GM19099 (cell line): ENCODE data around the gene ATG4C.

Experiments
- POLR2A ChIP-seq: IDR thresholded peaks from 3 replicates; pipeline ENCODE4 v1.6.1; 2011; ENCODE audit warnings: low read depth; ENCODE audit not compliant: insufficient read length; ENCODE audit errors: extremely low read depth

ATG4C gene

DNA sequence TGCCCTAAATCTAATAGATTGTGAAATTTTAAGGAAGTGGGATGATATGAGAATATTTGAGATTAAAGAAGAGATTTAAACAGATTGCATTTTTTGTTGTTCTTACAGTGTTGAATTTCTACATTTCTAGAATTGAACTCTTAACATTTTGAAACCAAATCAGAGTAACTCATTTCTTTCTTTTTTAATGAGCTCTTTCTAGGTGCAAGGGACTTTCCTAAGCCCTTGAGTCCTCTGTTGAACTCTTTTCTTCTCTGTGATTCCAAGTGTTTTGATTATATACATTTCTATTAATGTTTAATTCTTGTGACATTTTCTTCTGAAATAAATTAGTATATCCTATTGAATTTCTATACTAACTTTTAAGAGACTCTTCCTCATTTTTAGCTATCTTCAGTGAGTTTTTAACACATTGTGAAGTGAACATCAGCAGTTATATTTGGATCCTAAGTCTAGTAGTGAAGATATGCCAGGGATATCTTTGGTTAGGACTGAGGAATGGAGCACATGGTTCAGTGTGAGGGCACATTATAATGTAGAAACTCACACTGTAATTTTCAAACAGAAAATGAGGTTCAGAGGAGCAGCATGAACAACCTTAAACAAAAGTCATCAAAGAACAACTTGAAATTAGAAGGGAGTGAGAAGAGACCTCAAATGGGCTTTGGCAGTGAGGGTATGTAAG lies 53.1 kb downstream of the ATG4C start:
- no peak for TF ChIP-seq POLR2A

DNA sequence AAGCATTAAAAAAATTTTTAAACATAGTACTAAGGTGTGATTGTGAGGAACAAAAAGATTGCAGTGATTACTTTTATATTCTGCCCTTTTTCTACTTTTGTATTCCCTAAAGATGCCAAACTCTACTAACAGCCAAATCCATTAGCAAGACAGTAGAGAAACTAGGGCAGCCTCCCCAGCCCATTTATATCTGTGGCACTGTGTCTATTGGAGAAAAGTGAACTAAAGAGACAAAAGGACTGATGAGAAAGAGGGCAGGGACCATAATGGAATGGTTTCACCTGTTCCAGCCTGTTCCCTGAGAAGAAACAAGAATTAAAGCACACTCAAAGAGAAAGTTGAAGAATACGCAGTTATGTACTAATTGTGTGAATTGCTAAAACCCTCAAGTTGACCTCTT lies 56.6 kb downstream of the ATG4C start:
- TF ChIP-seq POLR2A: no peak

DNA sequence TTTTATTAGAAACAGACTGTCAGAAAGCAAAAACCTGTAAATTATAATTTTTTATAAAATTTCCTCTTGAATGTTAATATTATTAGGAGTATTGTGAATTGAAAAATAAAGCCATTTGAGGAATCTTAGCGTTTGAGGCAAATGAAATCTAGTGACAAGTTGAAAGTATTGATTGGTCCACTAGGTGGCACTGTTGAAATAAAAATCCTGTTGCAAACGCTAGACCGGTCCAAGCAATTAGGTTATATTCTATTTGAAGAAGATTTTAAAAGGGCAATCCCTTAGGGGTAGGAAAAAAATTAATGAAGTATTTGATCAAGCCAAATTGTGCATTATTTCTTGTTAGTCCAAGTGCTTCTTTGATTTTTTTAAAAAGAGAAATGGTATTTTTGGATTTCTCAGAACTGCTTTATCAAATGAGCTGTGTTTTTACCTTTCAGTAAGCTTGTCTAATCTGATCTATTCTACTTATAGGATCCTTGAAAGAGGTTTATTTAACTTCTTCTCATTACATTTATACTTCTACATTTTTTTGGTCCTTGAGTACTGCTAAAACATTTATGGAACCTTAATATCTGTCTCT lies 57.7 kb downstream of the ATG4C start:
- no peak for TF ChIP-seq POLR2A

DNA sequence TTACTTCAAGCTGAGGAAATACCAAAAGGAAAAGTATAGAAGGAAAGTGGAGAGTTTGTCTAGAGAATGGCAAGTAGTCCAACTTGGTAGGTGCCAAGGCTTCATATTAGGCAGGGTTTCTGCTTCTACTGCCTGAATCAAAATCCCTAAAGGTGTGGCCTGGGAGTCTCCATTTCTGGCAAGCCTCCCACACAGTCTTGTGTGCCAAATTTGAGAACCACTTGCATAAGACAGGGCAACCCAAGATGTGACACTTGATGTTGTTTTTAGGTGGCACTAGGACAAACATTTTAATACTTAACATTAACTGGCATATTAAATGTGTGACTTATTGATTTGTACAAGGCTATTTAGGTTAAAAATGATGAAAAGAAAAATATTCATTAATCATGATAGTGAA lies 60.1 kb downstream of the ATG4C start:
- no peak for TF ChIP-seq POLR2A

DNA sequence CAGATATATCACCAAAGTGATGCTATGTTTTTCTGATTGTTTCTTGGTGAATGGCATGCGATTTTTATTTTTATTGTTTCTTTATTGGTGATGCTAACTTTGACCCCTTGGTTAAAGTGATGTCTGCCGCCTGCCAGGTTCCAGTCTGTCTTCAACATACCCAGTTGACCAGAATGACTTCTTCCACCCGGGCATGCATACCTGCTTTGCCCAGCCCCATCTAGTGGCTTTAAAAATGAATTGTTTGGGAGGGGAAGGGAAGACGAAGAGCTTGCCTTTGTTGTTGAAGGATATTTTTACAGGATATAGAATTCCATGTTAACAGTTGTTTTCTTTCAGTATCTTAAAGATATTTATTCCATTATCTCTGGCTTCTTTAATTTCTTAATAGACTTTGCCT lies 65.1 kb downstream of the ATG4C start:
- no peak for TF ChIP-seq POLR2A

DNA sequence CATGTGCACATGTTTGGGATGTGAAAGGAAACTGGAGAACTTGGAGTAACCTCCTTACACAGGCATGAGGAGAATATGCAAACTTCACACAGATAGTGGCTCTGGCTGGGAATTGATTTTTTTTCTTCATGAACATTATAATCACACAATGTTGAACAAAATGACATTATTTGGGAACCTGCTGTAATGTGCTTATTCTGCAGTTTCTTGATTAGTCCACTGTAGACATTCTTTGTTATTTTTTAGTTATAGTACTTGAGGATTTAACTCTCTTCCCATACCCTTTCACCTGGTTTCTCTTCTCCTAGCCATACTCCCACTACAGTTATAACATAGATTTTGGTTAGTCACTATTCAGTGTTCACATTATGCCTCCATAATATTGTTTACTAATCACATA lies 68.3 kb downstream of the ATG4C start:
- no peak for TF ChIP-seq POLR2A

DNA sequence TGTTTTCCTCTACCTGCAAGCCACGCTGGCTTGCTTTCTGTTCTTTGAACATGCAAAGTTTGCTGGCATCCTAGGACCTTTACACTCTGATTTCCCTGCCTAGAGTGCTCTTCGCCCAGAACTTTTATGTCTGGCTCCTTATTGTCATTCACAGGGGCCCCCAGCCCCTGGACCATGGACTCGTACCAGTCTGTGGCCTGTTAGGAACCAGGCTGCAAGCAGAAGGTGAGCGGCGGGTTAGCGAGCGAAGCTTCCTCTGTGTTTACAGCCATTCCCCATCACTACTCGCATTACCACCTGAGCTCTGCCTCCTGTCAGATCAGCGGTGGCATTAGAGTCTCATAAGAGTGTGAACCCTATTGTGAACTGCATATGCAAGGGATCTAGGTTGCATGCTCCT lies 73.0 kb downstream of the ATG4C start:
- TF ChIP-seq POLR2A: no peak

DNA sequence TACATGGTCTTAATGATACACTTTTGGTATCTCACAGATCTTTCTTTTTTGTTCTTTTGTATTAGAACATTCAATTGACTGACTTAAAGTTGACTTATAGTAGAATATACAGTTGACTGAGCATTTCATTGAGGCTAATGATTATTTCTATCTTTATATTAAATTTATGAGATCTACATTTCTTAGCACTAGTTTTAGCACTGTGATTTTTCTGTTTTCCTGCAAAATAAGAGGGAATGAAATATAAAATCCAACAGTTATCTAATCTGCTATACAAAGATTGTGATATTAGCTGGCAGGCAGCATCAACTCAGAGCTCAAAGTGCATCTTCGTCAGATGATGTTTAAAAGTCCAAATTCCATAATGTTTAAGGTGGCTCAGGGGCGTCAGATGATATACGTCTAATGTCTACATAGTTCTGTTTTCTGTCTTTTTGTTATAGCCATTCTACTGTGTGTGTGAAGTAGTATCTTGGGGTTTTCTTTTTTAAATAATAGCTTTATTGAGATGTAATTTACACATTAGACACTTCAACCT lies 85.4 kb downstream of the ATG4C start:
- no peak for TF ChIP-seq POLR2A

DNA sequence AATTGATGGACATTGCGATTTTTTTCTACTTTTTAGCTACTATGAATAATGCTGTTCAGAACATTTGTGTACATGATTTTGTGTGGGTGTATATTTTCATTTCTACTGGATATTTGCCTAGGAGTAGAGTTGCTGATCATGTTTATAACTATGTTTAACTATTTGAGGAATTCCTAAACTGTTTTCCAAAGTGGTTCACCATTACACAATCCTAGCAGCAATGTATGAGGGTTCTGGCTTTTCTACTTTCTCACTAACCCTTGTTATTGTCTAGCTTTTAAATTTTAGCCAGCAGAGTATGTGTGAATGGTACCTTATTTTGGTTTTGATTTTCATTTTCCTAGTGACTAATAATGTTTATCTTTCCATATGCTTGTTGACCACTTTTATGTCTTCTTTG lies 86.2 kb downstream of the ATG4C start:
- TF ChIP-seq POLR2A: no peak

DNA sequence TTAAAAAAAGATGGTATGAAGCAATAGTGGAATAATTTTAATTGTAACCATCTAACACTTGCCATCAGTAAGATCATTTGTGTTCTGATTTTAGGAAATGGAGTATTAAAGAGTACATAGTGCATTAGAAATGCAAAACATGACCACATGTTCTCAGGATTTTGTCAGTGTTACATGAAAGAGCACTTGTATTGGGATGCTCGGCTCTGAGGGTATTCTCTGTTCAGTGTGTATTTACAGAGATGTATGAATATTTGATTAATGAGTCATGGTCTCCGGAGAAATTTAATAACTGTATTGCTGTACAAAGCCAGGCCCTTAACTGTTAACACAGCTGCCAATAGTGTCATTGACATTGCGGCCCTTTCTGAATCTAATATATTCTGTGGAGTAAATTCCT lies 91.7 kb downstream of the ATG4C start:
- no peak for TF ChIP-seq POLR2A

DNA sequence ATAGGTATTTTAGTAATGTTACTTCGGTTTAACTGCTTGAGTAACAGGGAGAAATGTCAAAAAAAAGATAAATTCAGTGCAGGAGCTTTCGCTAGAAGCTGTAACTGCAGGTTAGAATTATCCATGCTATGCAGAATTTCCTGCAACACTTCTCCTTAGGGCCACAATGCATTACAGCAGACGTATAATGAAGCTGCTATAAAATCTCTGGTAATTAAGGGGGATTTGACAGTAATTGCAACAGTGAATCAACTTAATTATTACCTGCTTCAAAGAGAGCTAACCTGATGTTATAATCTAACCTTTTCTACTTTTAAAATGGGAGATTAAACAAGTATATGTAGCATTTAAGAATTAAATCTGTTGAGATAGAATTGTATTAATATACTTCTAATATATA lies 92.6 kb downstream of the ATG4C start:
- no peak for TF ChIP-seq POLR2A

DNA sequence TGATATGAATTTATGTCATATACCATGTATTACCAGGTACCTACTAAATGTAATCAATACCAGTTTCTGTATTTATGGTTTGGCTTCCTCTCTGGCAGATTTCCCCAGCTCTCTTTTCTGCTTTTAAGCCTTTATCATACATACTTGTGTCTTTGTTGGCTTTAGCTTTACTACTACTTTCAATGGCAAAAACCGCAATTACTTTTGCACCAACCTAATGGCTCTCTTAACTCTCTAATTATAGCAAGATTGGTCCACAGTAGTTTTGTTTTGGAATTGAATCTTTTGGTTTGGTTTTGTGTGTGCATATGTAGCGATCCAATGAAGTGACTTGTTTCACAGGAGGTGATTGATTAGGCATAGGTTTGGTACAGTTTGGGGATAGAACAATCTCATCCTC lies 93.6 kb downstream of the ATG4C start:
- TF ChIP-seq POLR2A: no peak

DNA sequence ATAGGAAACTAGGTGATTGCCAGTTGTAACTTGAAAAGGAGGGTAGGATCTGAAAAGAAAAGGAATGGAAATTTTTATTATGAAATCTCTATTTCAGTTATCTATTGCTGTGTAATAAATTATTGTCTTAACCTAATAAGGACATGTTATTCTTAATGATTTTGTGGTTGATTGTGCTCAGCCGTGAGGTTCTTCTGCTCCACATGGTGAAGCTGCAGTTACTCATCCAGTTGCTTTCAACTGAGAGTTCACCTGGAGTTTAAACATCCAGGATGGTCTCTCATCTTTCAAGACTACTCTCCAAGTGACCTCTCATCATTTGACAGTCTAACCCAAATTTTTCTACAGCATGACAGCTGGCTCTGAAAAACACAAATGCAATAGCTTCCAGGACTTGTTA lies 96.0 kb downstream of the ATG4C start:
- TF ChIP-seq POLR2A: no peak

DNA sequence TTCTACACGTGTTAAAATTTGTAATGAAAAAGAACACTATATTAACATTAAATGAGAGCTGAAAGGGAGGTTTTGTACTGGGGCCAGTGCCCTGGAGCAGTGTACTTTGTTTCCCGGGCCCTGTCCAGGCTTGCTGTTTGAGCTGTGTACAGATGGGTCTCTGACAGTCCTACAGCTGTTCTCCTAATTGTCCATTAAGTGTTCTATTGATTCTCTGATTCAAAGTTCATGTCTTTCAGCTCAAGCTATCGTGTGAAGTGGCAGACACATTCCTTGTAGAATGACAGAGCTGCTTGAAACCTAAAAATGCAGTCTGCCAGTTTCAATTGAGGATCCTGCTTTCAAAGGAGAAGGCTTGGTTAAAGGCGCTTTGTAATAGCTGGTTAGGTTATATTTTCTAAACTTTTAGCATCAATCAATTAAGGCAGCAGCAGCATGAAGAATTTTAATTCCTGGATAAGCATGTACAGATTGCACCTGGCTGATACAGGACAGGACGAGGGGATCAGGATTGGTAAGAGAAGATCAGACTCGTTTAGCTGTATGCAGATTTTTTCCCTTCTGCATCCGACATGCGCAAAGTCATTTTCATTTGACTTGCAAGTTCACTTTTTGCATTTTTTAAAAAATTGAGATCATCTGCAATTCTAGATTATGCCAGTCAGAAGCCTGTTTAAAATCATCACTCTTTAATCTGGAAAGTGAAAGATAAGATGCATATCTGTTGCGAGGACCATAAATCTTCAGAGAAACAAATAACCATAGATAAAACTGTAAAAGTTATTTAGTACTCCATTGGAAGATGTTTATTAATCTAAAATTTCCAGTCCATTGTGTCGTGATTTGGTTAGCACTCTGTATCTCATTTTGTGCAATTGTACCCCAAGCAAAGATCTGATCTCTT lies 98.5 kb downstream of the ATG4C start:
- no peak for TF ChIP-seq POLR2A

DNA sequence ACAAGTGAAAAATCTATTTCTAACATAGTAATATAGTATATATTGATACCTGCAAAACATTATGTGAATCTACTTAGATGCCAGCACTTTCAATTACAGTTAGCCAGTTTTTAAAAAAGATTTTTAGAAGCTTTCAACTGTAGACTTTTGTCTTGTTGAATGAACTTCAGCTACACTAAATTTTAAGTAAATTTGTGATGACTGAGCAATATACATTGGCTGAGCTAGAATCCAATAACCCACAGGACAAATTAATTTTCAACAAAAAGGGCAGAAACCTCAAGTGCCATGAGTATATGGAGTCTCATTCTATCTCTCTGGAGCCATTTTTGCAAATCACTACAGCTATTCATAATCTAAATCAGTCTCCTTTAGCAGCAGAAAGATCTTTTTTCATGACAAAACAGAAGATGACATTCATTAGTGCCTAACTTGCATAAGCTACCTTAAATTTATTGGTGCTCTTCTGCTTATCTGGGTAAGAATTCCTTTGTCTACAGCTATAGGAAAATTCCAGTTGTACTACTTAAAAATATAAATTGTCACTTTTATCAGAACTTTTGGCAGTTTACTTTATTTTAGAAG lies 100.3 kb downstream of the ATG4C start:
- TF ChIP-seq POLR2A: no peak
